Smooth muscle cell (in vitro differentiated cells): ENCODE data around the gene OPRL1. TPM values are rescaled to one million over a fixed set of nuclear protein-coding genes. Genes with fewer than 3 reads are reported as not detected.

Experiments
- DNase-seq: peaks from one replicate; lab custom pipeline; 2025; ENCODE audit not compliant: unreplicated experiment; lab: John Stamatoyannopoulos, UW
- H2AFZ ChIP-seq: fragments of 200-600 bp; sonication (generic); 2 replicates; pipeline ENCODE4 v1.6.0; 2016; ENCODE audit warnings: antibody characterized with exemption, low read depth, mild to moderate bottlenecking
- H3F3A ChIP-seq: fragments of 200-600 bp; sonication (generic); 2 replicates; pipeline ENCODE4 v1.6.0; 2017; ENCODE audit warnings: antibody characterized with exemption, low read depth
- H3K27ac ChIP-seq: fragments of 200-600 bp; sonication (generic); 2 replicates; pipeline ENCODE4 v1.5.1; 2016; ENCODE audit warnings: low read depth, mild to moderate bottlenecking
- H3K27me3 ChIP-seq: fragments of 200-600 bp; sonication (generic); 2 replicates; pipeline ENCODE4 v1.6.1; 2016; ENCODE audit warnings: low read depth, mild to moderate bottlenecking
- H3K36me3 ChIP-seq: fragments of 200-600 bp; sonication (generic); 2 replicates; pipeline ENCODE4 v1.5.1; 2016; ENCODE audit warnings: low read depth
- H3K4me1 ChIP-seq: fragments of 200-600 bp; sonication (generic); 2 replicates; pipeline ENCODE4 v1.5.1; 2016; ENCODE audit warnings: low read depth
- H3K4me2 ChIP-seq: fragments of 200-600 bp; sonication (generic); 2 replicates; pipeline ENCODE4 v1.6.0; 2016; ENCODE audit warnings: mild to moderate bottlenecking
- H3K4me3 ChIP-seq: fragments of 200-600 bp; sonication (generic); 2 replicates; pipeline ENCODE4 v1.5.1; 2016; ENCODE audit warnings: mild to moderate bottlenecking
- H3K79me2 ChIP-seq: fragments of 200-600 bp; sonication (generic); 2 replicates; pipeline ENCODE4 v1.6.0; 2016; ENCODE audit warnings: low read depth, mild to moderate bottlenecking
- H3K9ac ChIP-seq: fragments of 200-600 bp; sonication (generic); 2 replicates; pipeline ENCODE4 v1.6.0; 2016; ENCODE audit warnings: low read depth
- H3K9me3 ChIP-seq: fragments of 200-600 bp; sonication (generic); replicated peaks from 2 replicates; pipeline ENCODE4 v1.5.1; 2016; ENCODE audit warnings: low read depth
- H4K20me1 ChIP-seq: fragments of 200-600 bp; sonication (generic); 2 replicates; pipeline ENCODE4 v1.6.0; 2016; ENCODE audit warnings: low read depth
- WGBS: methylation state at CpG from one replicate; pipeline ENCODE4 v1.1.7; 2016; ENCODE audit warnings: low lambda C conversion rate; 5-methylcytosine and 5-hydroxymethylcytosine counted together
- polyA plus RNA-seq: library from polyadenylated mRNA; unstranded; fragments of >200 nt; fragmentation: Nextera tagmentation; extraction: Ambion mirVana; gene quantifications from 2 replicates; pipeline ENCODE4 v1.2.1, GENCODE V29; 2016
- total RNA-seq: library from RNA; depleted of rRNA; stranded (reverse); fragments of >200 nt; gene quantifications from 2 replicates; pipeline ENCODE4 v1.2.3, GENCODE V29; 2014
- TF ChIP-seq, protein P1 (sequence below): fragments of 200-600 bp; sonication (generic); IDR thresholded peaks from 2 replicates; pipeline ENCODE4 v1.5.1; 2017; ENCODE audit warnings: borderline replicate concordance, mild to moderate bottlenecking, antibody characterized with exemption; ENCODE audit not compliant: insufficient read depth, poor library complexity, severe bottlenecking

Gene OPRL1
- total and polyA plus RNA-seq, 2 experiments from 2014 or later, result 3.1 to 6.4 TPM

DNA sequence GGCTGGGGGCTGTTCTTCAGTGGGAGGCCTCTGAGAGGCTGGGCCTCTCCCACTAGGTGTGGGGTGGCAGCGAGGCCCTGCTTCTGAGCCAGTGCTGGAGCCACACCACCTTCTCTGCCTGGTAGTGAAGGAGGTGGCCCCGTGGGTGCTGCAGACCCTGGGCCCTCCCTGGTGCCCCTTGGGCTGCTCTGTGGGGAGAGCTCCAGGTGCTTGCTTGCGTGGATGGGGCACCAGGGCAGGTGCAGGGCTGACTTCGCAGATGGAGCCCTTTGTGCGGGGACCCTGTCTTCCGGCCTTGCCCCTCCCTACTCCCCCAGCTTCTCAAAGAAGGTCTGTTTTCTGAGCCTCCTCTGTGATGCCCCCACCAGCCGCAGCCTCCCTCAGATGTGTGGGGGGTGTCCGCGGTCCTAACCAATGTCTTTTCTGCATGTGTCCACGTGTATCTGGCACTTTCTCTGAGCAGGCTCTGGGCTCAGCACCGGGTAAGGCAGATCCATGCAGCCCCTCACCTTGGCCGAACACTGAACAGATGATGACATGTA, 67.1 kb downstream of the OPRL1 start:
- TF ChIP-seq, protein P1, sequence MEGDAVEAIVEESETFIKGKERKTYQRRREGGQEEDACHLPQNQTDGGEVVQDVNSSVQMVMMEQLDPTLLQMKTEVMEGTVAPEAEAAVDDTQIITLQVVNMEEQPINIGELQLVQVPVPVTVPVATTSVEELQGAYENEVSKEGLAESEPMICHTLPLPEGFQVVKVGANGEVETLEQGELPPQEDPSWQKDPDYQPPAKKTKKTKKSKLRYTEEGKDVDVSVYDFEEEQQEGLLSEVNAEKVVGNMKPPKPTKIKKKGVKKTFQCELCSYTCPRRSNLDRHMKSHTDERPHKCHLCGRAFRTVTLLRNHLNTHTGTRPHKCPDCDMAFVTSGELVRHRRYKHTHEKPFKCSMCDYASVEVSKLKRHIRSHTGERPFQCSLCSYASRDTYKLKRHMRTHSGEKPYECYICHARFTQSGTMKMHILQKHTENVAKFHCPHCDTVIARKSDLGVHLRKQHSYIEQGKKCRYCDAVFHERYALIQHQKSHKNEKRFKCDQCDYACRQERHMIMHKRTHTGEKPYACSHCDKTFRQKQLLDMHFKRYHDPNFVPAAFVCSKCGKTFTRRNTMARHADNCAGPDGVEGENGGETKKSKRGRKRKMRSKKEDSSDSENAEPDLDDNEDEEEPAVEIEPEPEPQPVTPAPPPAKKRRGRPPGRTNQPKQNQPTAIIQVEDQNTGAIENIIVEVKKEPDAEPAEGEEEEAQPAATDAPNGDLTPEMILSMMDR, result no peak
- WGBS, result 85% methylated on average over 12 of the region's 12 CpGs

GRCh38 chr20:64148581-64148980, 68.7 kb downstream of the OPRL1 start:
- Histone ChIP-seq H3K79me2 (no peaks in the 10 kb centered on the region), H3K9me3 (no peaks in the 10 kb centered on the region), H3K4me3 (no peak overlapping the region), H3K4me2 (no peak overlapping the region), H3K36me3 (no peaks in the 10 kb centered on the region), H3K27me3 (no peaks in the 10 kb centered on the region), H3K4me1 (peaks cover 19% of the 10 kb centered on the region), H4K20me1 (no peaks in the 10 kb centered on the region), H3F3A (no peaks in the 10 kb centered on the region), H3K27ac (no peak overlapping the region), H3K9ac (no peak overlapping the region), H2AFZ (no peak overlapping the region)
- TF ChIP-seq, protein P1, result no peak
- 83% methylated on average over 5 of the region's 5 CpGs for WGBS
- no peak for DNase-seq

More for the DNA sequence above, 67.1 kb downstream of the OPRL1 start:
- peaks cover 24% of the 10 kb centered on the region for H3K4me1 ChIP-seq
- no peak overlapping the region for H3K9ac ChIP-seq
- H3K27ac ChIP-seq, result no peak overlapping the region
- H3K4me2 ChIP-seq, result no peak overlapping the region
- no peaks in the 10 kb centered on the region for H3K9me3 ChIP-seq
- no peaks in the 10 kb centered on the region for H3K79me2 ChIP-seq
- no peaks in the 10 kb centered on the region for H3F3A ChIP-seq
- no peaks in the 10 kb centered on the region for H3K36me3 ChIP-seq
- no peaks in the 10 kb centered on the region for H4K20me1 ChIP-seq
- H3K4me3 ChIP-seq, result no peak overlapping the region
- no peak overlapping the region for H2AFZ ChIP-seq
- no peak for DNase-seq
- H3K27me3 ChIP-seq, result no peaks in the 10 kb centered on the region

DNA sequence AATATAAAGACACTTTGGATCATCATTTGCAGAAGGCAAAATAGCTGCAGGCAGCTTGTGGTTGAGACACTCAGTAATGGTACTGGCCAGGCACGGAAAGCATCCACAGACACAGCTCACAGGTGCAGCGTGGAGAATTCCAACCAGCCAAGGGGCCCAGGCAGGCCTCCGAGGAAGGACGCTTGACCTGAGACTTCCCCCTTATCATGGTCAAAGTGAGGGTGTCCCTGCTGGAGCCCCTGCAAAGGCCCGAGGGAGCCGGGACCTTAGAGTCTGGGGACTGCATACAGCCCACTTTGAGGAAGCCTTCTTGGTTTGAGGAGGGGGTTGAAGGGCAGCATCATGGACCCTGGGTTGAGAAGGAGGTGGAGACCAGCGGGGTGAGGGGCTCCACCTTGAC, 69.3 kb downstream of the OPRL1 start:
- TF ChIP-seq, protein P1, result no peak
- WGBS, result 91% methylated on average over 7 of the region's 7 CpGs

More for the DNA sequence above, 69.3 kb downstream of the OPRL1 start:
- Histone ChIP-seq H2AFZ (no peak overlapping the region), H3K4me2 (no peak overlapping the region), H3F3A (no peaks in the 10 kb centered on the region), H3K27ac (no peak overlapping the region), H3K4me3 (no peak overlapping the region), H4K20me1 (no peaks in the 10 kb centered on the region), H3K79me2 (no peaks in the 10 kb centered on the region), H3K4me1 (peaks cover 19% of the 10 kb centered on the region), H3K36me3 (no peaks in the 10 kb centered on the region), H3K9ac (no peak overlapping the region), H3K27me3 (no peaks in the 10 kb centered on the region), H3K9me3 (no peaks in the 10 kb centered on the region)
- no peak for DNase-seq
